ENCODE measurements around the gene MEN1.

The MEN1 gene

DNA sequence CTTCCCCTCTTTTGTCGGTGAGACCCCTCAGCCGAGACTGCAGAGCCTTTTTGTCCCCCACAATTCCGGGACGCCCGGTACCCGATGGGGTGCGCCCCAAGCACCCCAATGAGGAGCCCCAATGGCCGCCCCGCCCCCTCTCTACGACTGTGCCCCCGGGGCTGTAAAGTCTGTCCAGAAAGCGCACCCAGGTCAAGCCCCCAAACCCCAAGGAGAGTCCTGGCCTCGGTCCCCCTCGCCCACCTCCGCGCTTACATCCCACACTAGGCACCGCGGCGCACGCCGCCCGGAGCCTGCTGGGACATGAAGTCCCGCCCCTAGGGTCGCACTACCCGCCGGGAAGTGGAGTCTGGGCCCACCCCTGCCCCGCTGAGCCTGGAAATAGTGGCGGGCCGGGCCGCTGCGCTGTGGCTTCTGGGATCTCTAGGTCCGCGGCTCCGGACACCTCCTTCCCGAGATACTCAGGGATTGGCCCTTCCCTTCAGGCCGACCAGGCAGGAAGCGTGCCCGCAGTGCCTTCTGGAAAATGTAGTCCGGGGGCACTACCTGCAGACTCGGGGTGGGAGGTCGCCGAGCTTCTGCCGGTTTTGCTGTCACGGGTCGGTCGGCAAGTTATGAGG lies at the start of gene MEN1:
Gene MEN1, minus strand, starts transcription at position 281 of the 620 bp plus-strand sequence. CDS start 442 bp downstream, outside the sequence.
- ChIA-PET CTCF (interaction anchor here (0.7 to 1.0 kb wide), 2 partner anchors 24 to 68 kb away, joined by 3 to 4 read pairs; no protein-coding TSS in a partner anchor), POLR2A (interaction anchor here (0.9 to 2.1 kb wide), 3 partner anchors 10 to 230 kb away, joined by 3 to 13 read pairs (median 4); partner anchors contain the start of genes SAC3D1 and SF1)
- DNase-seq (ENCODE audit: extremely low spot score) = peak; percentile 95
- no peak for TF ChIP-seq FOXK2 (IDR thresholded peaks at IDR 0.05)
- TF ChIP-seq SP1 (IDR thresholded peaks at IDR 0.05) = no peak
- TF ChIP-seq PKNOX1 (IDR thresholded peaks at IDR 0.05) = no peak
- TF ChIP-seq ARNT (IDR thresholded peaks at IDR 0.05) = no peak
- TF ChIP-seq NFRKB (IDR thresholded peaks at IDR 0.05) = no peak
- TF ChIP-seq HDGF (IDR thresholded peaks at IDR 0.05; ENCODE audit: borderline replicate concordance) = no peak
- TF ChIP-seq FOXA1 (IDR thresholded peaks at IDR 0.05) = no peak
- TF ChIP-seq FOXM1 (IDR thresholded peaks at IDR 0.05; ENCODE audit: borderline replicate concordance) = no peak
- no peak for TF ChIP-seq SUZ12 (IDR thresholded peaks at IDR 0.05)
- TF ChIP-seq ELF4 (IDR thresholded peaks at IDR 0.05) = no peak
- no peak for TF ChIP-seq L3MBTL2 (conservative IDR thresholded peaks at IDR 0.05)
- TF ChIP-seq TARDBP (IDR thresholded peaks at IDR 0.05) = no peak
- TF ChIP-seq LEF1 (IDR thresholded peaks at IDR 0.05; ENCODE audit: borderline replicate concordance) = no peak
- no peak for TF ChIP-seq BHLHE40 (IDR thresholded peaks at IDR 0.05; ENCODE audit: borderline replicate concordance)
- TF ChIP-seq ZNF384 (IDR thresholded peaks at IDR 0.05) = no peak
- no peak for TF ChIP-seq CTBP1 (IDR thresholded peaks at IDR 0.05; ENCODE audit: borderline replicate concordance)

DNA sequence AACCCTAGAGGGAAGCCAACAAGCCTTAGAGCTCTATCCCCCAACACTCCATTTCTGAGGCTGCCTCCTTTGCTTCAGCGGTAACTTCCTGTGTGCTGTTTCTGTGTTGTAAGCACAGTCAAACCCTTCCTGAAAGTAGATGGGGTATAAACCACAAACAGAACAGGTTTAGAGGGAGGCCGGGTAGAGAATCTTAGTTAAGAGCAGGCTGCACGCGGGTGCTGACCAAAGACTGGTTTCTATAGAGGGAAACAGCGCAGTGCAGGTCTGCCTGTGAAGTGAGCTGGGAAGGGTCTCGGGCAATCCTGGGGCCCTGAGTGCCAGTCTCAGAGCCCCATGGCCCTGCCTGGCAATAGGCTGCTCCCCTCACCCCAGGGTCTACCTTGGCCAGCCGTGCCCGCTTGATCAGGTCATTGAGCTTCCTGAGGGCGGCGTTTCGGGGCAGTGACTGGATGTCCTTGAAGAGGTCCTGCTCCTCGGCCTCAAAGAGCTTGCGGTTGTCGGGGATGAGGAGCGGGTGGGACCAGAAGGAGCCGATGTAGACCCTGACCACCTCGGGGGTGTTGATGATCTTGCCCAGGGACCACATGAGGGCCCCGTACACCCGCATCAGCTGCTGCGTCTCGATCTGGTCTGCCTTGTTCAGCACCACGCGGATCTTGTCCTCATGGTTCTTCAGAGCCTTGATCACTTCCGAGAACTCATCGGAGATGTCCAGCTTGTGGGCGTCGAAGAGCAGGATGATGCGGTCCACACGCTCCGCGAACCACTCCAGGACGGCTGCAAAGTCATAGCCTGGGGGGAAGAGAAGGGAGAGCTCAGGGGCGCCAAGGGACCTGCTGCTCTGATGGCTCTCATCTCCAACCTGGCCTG lies 49.4 kb upstream of the MEN1 start:
- ChIA-PET CTCF (interaction anchor here (0.5 to 1.4 kb wide), 5 partner anchors 8 to 64 kb away, joined by 3 to 4 read pairs (median 3); no protein-coding TSS in a partner anchor), POLR2A (no interaction called here)
- TF ChIP-seq FOXK2 (IDR thresholded peaks at IDR 0.05) = no peak
- TF ChIP-seq ARNT (IDR thresholded peaks at IDR 0.05) = no peak
- TF ChIP-seq BHLHE40 (IDR thresholded peaks at IDR 0.05; ENCODE audit: borderline replicate concordance) = no peak
- no peak for TF ChIP-seq CTBP1 (IDR thresholded peaks at IDR 0.05; ENCODE audit: borderline replicate concordance)
- no peak for TF ChIP-seq SP1 (IDR thresholded peaks at IDR 0.05)
- no peak for TF ChIP-seq LEF1 (IDR thresholded peaks at IDR 0.05; ENCODE audit: borderline replicate concordance)
- no peak for TF ChIP-seq NFRKB (IDR thresholded peaks at IDR 0.05)
- DNase-seq (ENCODE audit: extremely low spot score) = no peak

GRCh38 chr11:64858467-64859263 lies 48.3 kb upstream of the MEN1 start:
- CTCF ChIA-PET = interaction anchor here (1.3 kb wide), 1 partner anchor 12 kb away, joined by 4 read pairs; no protein-coding TSS in a partner anchor
- TF ChIP-seq CTBP1 (IDR thresholded peaks at IDR 0.05; ENCODE audit: borderline replicate concordance) (no peak), FOXA1 (IDR thresholded peaks at IDR 0.05) (no peak), FOXK2 (IDR thresholded peaks at IDR 0.05) (no peak), ELF4 (IDR thresholded peaks at IDR 0.05) (no peak), FOXM1 (IDR thresholded peaks at IDR 0.05; ENCODE audit: borderline replicate concordance) (no peak), TARDBP (IDR thresholded peaks at IDR 0.05) (no peak), PKNOX1 (IDR thresholded peaks at IDR 0.05) (no peak), BHLHE40 (IDR thresholded peaks at IDR 0.05; ENCODE audit: borderline replicate concordance) (no peak), NFRKB (IDR thresholded peaks at IDR 0.05) (no peak), SP1 (IDR thresholded peaks at IDR 0.05) (no peak), L3MBTL2 (conservative IDR thresholded peaks at IDR 0.05) (no peak)

DNA sequence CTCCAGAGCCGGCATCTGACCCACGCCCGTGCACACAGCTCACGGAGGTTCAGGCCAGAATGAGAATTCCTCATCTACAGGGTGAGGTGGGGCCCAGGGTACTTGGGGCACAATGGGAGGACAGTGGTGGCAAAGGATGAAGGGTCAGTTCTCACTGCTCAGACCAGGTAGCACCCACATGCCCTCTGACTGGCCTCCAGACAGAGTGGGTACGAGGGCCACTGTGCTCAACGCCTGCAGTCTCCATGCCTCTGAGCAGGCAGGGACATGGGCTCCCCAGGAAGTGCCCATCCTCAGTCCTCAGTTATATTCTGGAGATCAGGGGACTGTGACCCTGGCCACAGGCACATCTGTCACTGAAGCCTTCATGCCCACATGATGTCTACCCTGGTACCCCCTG lies 47.1 kb upstream of the MEN1 start:
- no peak for DNase-seq (ENCODE audit: extremely low spot score)
- TF ChIP-seq PKNOX1 (IDR thresholded peaks at IDR 0.05) (no peak), SUZ12 (IDR thresholded peaks at IDR 0.05) (no peak), BHLHE40 (IDR thresholded peaks at IDR 0.05; ENCODE audit: borderline replicate concordance) (no peak), ELF4 (IDR thresholded peaks at IDR 0.05) (no peak), FOXK2 (IDR thresholded peaks at IDR 0.05) (no peak), TARDBP (IDR thresholded peaks at IDR 0.05) (no peak), CTBP1 (IDR thresholded peaks at IDR 0.05; ENCODE audit: borderline replicate concordance) (no peak), FOXA1 (IDR thresholded peaks at IDR 0.05) (no peak), ZNF384 (IDR thresholded peaks at IDR 0.05) (no peak), L3MBTL2 (conservative IDR thresholded peaks at IDR 0.05) (no peak), LEF1 (IDR thresholded peaks at IDR 0.05; ENCODE audit: borderline replicate concordance) (no peak), NFRKB (IDR thresholded peaks at IDR 0.05) (no peak), SP1 (IDR thresholded peaks at IDR 0.05) (no peak), HDGF (IDR thresholded peaks at IDR 0.05; ENCODE audit: borderline replicate concordance) (no peak)
- POLR2A ChIA-PET = no interaction called here
- CTCF ChIA-PET = no interaction called here

More at GRCh38 chr11:64858467-64859263, 48.3 kb upstream of the MEN1 start:
- POLR2A ChIA-PET = no interaction called here
- DNase-seq (ENCODE audit: extremely low spot score) = no peak
